NOMO-1 treated with dmso at 0.1 percent for 144 hours (cell line): ENCODE measurements around the gene CPOX.

ENCODE experiments used
- DNase-seq: peaks from one replicate; lab custom pipeline; 2025; ENCODE audit not compliant: unreplicated experiment; lab: John Stamatoyannopoulos, UW

The CPOX gene

GRCh38 chr3:98596541-98597500 is 3.4 kb upstream of the CPOX start:
- peak; percentile 65 for DNase-seq

GRCh38 chr3:98596087-98596486 is 2.7 kb upstream of the CPOX start:
- no peak for DNase-seq

GRCh38 chr3:98594628-98595324 is 1.4 kb upstream of the CPOX start:
- no peak for DNase-seq

- no peak for DNase-seq
These were observed 971 bp downstream of the CPOX start for GRCh38 chr3:98592345-98592935.

GRCh38 chr3:98589331-98590036 is 3.9 kb downstream of the CPOX start:
- DNase-seq = no peak

- no peak for DNase-seq
These were observed 5.3 kb downstream of the CPOX start for GRCh38 chr3:98588065-98588464.

- no peak for DNase-seq
These were observed 5.8 kb downstream of the CPOX start for GRCh38 chr3:98587654-98588053.

GRCh38 chr3:98584547-98584946 is 8.9 kb downstream of the CPOX start:
- DNase-seq = no peak

GRCh38 chr3:98583766-98584165 is 9.6 kb downstream of the CPOX start:
- DNase-seq = no peak

GRCh38 chr3:98582042-98582441 is 11.4 kb downstream of the CPOX start:
- no peak for DNase-seq

GRCh38 chr3:98581474-98581873 is 11.9 kb downstream of the CPOX start:
- DNase-seq = no peak

- DNase-seq = no peak
These were observed 12.7 kb downstream of the CPOX start for GRCh38 chr3:98580401-98581386.

- DNase-seq = no peak
These were observed 16.1 kb downstream of the CPOX start for GRCh38 chr3:98577178-98577895.

GRCh38 chr3:98574132-98574531 is 19.3 kb downstream of the CPOX start:
- DNase-seq = no peak

- DNase-seq = no peak
These were observed 20.2 kb downstream of the CPOX start for GRCh38 chr3:98573181-98573728.

GRCh38 chr3:98568402-98568801 is 25.0 kb downstream of the CPOX start:
- no peak for DNase-seq

- DNase-seq = no peak
These were observed 25.6 kb downstream of the CPOX start for GRCh38 chr3:98567666-98568270.

- DNase-seq = no peak
These were observed 27.6 kb downstream of the CPOX start for GRCh38 chr3:98565843-98566242.

- DNase-seq = no peak
These were observed 28.2 kb downstream of the CPOX start for GRCh38 chr3:98565237-98565643.
